GM20000 (cell line): ENCODE data around the gene RALGPS1.

ENCODE experiments used
- DNase-seq: peaks from one replicate; pipeline ENCODE4 v3.0.0; 2012; ENCODE audit warnings: low spot score
- CTCF ChIP-seq: IDR thresholded peaks from 2 replicates; pipeline ENCODE4 v1.5.1; 2012; ENCODE audit warnings: mild to moderate bottlenecking, control low read depth; ENCODE audit errors: extremely low read depth, missing control alignments

RALGPS1 gene

GRCh38 chr9:127178686-127179632 lies 264.4 kb downstream of the RALGPS1 start:
- DNase-seq: no peak
- no peak for TF ChIP-seq CTCF

GRCh38 chr9:127179633-127180441 lies 265.3 kb downstream of the RALGPS1 start:
- DNase-seq: no peak
- TF ChIP-seq CTCF: no peak

GRCh38 chr9:127180457-127181314 lies 266.1 kb downstream of the RALGPS1 start:
- no peak for DNase-seq
- TF ChIP-seq CTCF: no peak

GRCh38 chr9:127181315-127181580 lies 266.7 kb downstream of the RALGPS1 start:
- no peak for TF ChIP-seq CTCF
- no peak for DNase-seq

- no peak for TF ChIP-seq CTCF
- DNase-seq: no peak
Measured at GRCh38 chr9:127181595-127182190, 267.1 kb downstream of the RALGPS1 start.

GRCh38 chr9:127182901-127183746 lies 268.5 kb downstream of the RALGPS1 start:
- TF ChIP-seq CTCF: no peak
- DNase-seq: no peak
